ENCODE measurements around the gene JMJD6.

The JMJD6 gene

DNA sequence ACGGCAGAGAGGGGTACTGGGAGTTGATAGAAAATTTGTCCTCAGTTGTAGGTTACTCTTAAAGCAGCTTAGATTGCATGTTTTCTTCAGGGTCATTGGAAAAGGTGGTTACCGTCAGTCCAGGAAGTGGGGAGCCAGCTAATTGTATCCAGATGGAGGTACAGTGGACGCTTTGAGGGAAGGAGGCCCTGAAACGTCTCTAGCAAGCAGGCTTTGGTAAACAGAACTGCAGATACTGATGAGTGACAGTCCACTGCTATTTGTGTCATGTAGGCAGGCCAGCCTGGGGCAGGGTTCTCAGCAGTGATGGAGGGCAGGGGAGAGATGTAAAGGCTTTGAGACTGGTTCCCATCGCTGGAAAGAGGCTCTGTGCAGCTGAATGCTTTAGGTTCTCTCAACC is 52.7 kb downstream of the JMJD6 start:
- Histone ChIP-seq H3K9me2 (ENCODE audit: low read depth, low read length) (no peaks in the 10 kb centered on the region), H3K4me2 (ENCODE audit: low read length) (no peak overlapping the region), H3K4me3 (ENCODE audit: low read depth, low read length, poor library complexity, severe bottlenecking) (no peak overlapping the region), H3K36me3 (ENCODE audit: insufficient read depth, low read length) (no peaks in the 10 kb centered on the region; the same call in 1 of the 2 replicates), H3F3A (ENCODE audit: insufficient read depth, low read length) (no peaks in the 10 kb centered on the region), H3K79me2 (ENCODE audit: insufficient read depth, low read length) (no peaks in the 10 kb centered on the region), H3K4me1 (ENCODE audit: insufficient read depth, low read length, severe bottlenecking) (peaks cover 35% of the 10 kb centered on the region), H4K20me1 (ENCODE audit: insufficient read depth, low read length) (no peaks in the 10 kb centered on the region), H3K9ac (ENCODE audit: low read length) (no peak overlapping the region), H3K27ac (ENCODE audit: low read depth, low read length, poor library complexity, severe bottlenecking) (no peak overlapping the region), H3K9me3 (ENCODE audit: low read length) (peaks cover 4% of the 10 kb centered on the region; the same call in 1 of the 2 replicates), H3K27me3 (ENCODE audit: insufficient read depth, low read length) (no peaks in the 10 kb centered on the region), H2AFZ (ENCODE audit: low read length) (no peak overlapping the region)
- TF ChIP-seq, protein P1, sequence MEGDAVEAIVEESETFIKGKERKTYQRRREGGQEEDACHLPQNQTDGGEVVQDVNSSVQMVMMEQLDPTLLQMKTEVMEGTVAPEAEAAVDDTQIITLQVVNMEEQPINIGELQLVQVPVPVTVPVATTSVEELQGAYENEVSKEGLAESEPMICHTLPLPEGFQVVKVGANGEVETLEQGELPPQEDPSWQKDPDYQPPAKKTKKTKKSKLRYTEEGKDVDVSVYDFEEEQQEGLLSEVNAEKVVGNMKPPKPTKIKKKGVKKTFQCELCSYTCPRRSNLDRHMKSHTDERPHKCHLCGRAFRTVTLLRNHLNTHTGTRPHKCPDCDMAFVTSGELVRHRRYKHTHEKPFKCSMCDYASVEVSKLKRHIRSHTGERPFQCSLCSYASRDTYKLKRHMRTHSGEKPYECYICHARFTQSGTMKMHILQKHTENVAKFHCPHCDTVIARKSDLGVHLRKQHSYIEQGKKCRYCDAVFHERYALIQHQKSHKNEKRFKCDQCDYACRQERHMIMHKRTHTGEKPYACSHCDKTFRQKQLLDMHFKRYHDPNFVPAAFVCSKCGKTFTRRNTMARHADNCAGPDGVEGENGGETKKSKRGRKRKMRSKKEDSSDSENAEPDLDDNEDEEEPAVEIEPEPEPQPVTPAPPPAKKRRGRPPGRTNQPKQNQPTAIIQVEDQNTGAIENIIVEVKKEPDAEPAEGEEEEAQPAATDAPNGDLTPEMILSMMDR (IDR thresholded peaks at IDR 0.05; ENCODE audit: low read length) = no peak
- no peak for TF ChIP-seq EZH2 (IDR thresholded peaks at IDR 0.05; ENCODE audit: borderline replicate concordance, low read length)

- H4K20me1 ChIP-seq (ENCODE audit: insufficient read depth, low read length) = no peaks in the 10 kb centered on the region
- H3K27me3 ChIP-seq (ENCODE audit: insufficient read depth, low read length) = no peaks in the 10 kb centered on the region
- no peak overlapping the region for H3K27ac ChIP-seq (ENCODE audit: low read depth, low read length, poor library complexity, severe bottlenecking)
- no peak overlapping the region for H3K9ac ChIP-seq (ENCODE audit: low read length)
- H3K36me3 ChIP-seq (ENCODE audit: insufficient read depth, low read length) = no peaks in the 10 kb centered on the region; the same call in 1 of the 2 replicates
- H3K79me2 ChIP-seq (ENCODE audit: insufficient read depth, low read length) = no peaks in the 10 kb centered on the region
- peaks cover 4% of the 10 kb centered on the region; the same call in 1 of the 2 replicates for H3K9me3 ChIP-seq (ENCODE audit: low read length)
- peak overlapping the region; percentile 92; the same call in 1 of the 2 replicates for H3K4me2 ChIP-seq (ENCODE audit: low read length)
- no peaks in the 10 kb centered on the region for H3F3A ChIP-seq (ENCODE audit: insufficient read depth, low read length)
- no peaks in the 10 kb centered on the region for H3K9me2 ChIP-seq (ENCODE audit: low read depth, low read length)
- no peak overlapping the region for H2AFZ ChIP-seq (ENCODE audit: low read length)
- peak overlapping the region; percentile 75 for H3K4me3 ChIP-seq (ENCODE audit: low read depth, low read length, poor library complexity, severe bottlenecking)
- no peak for TF ChIP-seq EZH2 (IDR thresholded peaks at IDR 0.05; ENCODE audit: borderline replicate concordance, low read length)
- TF ChIP-seq, protein P1 (IDR thresholded peaks at IDR 0.05; ENCODE audit: low read length) = no peak
- H3K4me1 ChIP-seq (ENCODE audit: insufficient read depth, low read length, severe bottlenecking) = peaks cover 27% of the 10 kb centered on the region
Observed at GRCh38 chr17:76672892-76673291, 53.5 kb downstream of the JMJD6 start.

- H3K27ac ChIP-seq (ENCODE audit: low read depth, low read length, poor library complexity, severe bottlenecking) = peak overlapping the region; percentile 63
Observed at GRCh38 chr17:76672270-76672851, 54.0 kb downstream of the JMJD6 start.

More at GRCh38 chr17:76672270-76672851, 54.0 kb downstream of the JMJD6 start:
- Histone ChIP-seq H3K9ac (ENCODE audit: low read length) (peak overlapping the region; percentile 86), H3K4me1 (ENCODE audit: insufficient read depth, low read length, severe bottlenecking) (peaks cover 25% of the 10 kb centered on the region), H2AFZ (ENCODE audit: low read length) (peak overlapping the region; percentile 14; the same call in 1 of the 2 replicates), H3K36me3 (ENCODE audit: insufficient read depth, low read length) (no peaks in the 10 kb centered on the region; the same call in 1 of the 2 replicates), H3K79me2 (ENCODE audit: insufficient read depth, low read length) (no peaks in the 10 kb centered on the region), H3K27me3 (ENCODE audit: insufficient read depth, low read length) (no peaks in the 10 kb centered on the region), H3K4me2 (ENCODE audit: low read length) (peak overlapping the region; percentile 92), H3F3A (ENCODE audit: insufficient read depth, low read length) (no peaks in the 10 kb centered on the region), H3K9me3 (ENCODE audit: low read length) (peaks cover 4% of the 10 kb centered on the region; the same call in 1 of the 2 replicates), H4K20me1 (ENCODE audit: insufficient read depth, low read length) (no peaks in the 10 kb centered on the region), H3K4me3 (ENCODE audit: low read depth, low read length, poor library complexity, severe bottlenecking) (peak overlapping the region; percentile 75), H3K9me2 (ENCODE audit: low read depth, low read length) (no peaks in the 10 kb centered on the region)
- TF ChIP-seq, protein P1 (IDR thresholded peaks at IDR 0.05; ENCODE audit: low read length) = no peak
- TF ChIP-seq EZH2 (IDR thresholded peaks at IDR 0.05; ENCODE audit: borderline replicate concordance, low read length) = no peak
